ENCODE data around the gene HDAC4.
"Not testable (repeated sequence)": the region's sequence is repeated elsewhere in the genome, so short reads cannot be mapped to it uniquely, and the experiment has no call there.

The HDAC4 gene

GRCh38 chr2:239093542-239093941, 307.3 kb downstream of the HDAC4 start:
- no peak for DNase-seq

DNA sequence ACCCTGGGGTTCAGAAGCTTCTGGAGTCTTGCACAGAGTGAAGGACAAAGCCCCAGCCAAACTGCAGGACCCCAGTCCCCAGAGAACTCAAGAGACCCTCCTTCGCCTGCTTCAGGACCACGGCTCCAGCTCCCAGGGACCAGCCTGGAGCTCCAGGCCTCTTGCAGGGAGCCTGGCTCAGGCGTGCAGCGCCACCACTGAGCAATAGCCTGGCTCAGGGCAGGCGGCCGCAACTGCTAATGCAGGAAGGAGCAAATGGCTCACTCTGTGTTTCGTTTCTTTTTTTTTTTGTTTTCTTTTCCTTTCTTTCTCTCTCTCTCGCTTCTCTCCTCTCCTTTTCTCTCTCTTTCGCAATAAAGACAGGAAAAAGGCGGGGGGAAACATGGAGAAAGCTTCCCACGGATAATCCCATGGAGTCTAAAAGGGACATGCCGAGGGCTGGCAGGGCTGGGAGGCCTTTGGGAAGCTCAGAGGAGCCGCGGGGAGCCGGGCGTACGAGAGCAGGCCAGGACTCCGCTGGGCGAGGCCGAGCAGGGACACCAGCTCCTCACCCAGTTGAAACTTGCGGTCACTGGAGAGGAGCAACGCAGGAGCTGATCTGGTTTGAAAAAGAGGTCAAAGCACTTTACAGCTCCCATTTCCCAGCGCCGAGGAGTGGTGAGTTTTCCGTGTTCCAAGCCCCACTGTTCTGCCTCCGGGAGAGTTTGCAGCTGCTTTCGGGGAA, 308.1 kb downstream of the HDAC4 start:
- no peak for DNase-seq

GRCh38 chr2:239089884-239090283, 310.9 kb downstream of the HDAC4 start:
- no peak for DNase-seq

- DNase-seq = no peak
Observed at GRCh38 chr2:239087046-239087710, 313.6 kb downstream of the HDAC4 start.

DNA sequence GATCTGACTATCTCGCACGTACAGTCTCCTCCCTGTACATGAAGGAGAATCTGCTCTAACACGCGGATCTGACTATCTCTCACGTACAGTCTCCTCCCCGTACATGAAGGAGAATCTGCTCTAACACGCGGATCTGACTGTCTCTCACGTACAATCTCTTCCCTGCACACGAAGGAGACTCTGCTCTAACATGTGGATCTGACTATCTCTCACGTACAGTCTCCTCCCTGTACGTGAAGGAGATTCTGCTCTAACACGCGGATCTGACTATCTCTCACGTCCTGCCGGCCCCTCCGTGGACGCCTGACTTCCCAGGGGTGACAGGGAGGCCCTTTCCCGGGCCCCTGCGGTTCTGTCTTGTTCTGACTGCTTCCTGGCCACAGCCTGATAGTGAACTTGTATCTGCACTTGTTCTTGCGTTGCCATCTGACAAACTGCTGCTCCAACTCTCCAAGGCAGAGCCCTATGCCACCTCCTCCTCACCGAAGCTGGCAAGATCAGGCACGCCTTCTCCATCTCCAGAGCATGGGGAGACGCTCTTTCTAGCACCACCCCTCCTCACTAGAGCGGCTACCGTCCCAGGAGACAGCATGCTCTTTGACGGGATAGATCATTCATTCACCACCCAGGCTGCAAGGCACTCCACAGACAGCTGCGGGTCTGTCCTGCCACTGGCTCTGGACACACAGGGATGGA, 314.3 kb downstream of the HDAC4 start:
- no peak for DNase-seq

- DNase-seq = no peak
Observed at GRCh38 chr2:239085201-239085992, 315.4 kb downstream of the HDAC4 start.

DNA sequence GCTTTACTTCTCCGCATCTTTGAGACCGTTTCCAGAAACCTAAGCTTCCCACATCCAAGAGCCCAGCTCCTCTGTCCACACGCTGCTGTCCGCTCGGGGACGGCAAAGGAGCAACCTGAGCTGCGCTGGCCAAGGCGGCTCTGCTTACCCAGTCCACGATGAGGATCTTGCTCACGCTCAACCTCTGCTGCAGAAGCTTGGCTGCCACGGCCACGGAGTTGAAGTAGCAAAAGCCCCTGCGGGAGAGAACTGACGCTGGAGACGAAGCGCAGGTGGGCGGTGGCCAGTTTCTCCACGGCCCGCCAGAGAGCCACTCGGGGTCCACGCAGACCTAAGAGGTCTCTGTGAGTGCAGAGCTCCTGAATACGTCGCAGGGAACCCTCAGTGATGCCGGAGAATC, 316.8 kb downstream of the HDAC4 start:
- DNase-seq = no peak

DNA sequence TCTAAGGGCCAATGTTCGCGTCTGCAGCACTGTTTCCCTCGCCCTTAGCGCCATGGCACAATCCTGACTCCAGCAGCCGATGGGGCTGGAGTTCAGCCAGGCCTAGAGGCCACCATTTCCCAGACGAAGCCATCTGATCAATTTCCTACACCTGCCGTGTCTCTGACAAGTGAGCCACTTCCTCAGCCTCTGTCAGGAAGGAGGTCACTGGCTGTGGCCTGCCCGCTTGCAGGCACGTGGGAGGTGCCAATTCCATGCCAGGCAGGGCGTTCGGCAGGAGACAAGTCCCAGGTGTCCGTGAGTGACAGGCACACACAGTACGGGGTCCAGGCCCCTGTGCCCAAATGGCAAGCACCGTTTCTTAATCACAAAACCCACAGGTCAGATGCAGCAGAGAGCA, 318.4 kb downstream of the HDAC4 start:
- DNase-seq = no peak

DNA sequence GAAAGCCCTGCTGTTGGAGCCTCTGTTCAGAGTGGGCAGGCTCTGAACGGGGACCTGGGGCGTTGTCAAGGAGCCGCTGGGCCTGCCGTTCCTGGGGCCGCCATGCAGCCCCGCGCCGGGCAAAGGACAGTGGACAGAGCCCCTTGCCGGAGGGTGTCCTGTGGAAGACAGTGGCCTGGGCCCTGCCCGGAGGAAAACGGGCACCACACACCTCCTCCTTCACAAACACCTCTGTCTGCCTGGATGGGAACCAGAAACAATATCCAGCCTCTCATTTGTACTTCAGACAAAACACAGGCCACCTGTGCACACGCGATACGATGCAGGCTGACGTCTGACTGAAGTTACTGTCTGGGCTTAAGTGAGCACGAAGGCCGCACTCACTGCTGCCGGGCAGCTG, 319.2 kb downstream of the HDAC4 start:
- DNase-seq = no peak

GRCh38 chr2:239081046-239081445, 319.8 kb downstream of the HDAC4 start:
- no peak for DNase-seq

GRCh38 chr2:239079671-239080294, 321.0 kb downstream of the HDAC4 start:
- DNase-seq = no peak

DNA sequence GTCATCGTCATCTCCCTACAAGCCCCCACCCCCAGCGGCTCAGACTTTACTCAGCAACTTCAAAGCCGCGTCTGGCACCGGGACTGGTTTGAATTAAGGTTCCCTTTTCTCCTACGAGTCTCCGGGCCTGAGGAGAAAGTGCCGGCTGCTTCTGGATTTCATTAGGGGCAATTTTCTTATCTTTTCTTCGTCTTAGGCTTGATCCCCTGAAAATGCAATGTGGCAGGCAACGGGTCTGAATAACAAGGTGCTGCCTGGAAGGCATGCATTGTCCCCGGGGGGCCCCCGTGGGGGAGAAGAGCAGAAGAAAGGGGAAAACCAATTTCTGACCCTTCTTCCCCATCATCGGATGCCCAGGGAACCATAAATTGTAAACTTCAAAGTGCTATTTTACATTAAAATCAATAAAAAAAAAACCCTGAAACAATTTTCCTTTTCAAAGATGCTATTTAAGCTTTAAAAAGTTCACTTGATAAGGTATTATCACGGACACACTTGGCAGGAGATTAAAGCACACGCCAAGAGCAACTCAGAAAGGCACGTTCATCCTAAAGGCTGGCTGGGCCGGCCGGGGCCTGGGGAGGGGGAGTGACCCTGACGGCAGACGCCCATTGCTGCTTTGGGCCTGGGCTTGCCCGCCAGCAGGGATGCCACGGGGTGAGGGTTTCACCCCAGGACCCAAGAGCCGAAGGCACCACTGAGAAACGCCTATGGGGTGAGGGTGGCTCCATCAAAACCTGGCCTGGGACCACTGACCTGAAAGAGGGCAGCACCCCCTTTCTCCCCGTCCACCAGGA, 322.5 kb downstream of the HDAC4 start:
- no peak for DNase-seq

- no peak for DNase-seq
Observed at GRCh38 chr2:239077260-239077659, 323.6 kb downstream of the HDAC4 start.

- DNase-seq = no peak
Observed at GRCh38 chr2:239075918-239076758, 324.7 kb downstream of the HDAC4 start.

- DNase-seq = no peak
Observed at GRCh38 chr2:239073745-239074530, 326.9 kb downstream of the HDAC4 start.

- no peak for DNase-seq
Observed at GRCh38 chr2:239073270-239073669, 327.6 kb downstream of the HDAC4 start.

GRCh38 chr2:239072786-239073185, 328.0 kb downstream of the HDAC4 start:
- DNase-seq = no peak

DNA sequence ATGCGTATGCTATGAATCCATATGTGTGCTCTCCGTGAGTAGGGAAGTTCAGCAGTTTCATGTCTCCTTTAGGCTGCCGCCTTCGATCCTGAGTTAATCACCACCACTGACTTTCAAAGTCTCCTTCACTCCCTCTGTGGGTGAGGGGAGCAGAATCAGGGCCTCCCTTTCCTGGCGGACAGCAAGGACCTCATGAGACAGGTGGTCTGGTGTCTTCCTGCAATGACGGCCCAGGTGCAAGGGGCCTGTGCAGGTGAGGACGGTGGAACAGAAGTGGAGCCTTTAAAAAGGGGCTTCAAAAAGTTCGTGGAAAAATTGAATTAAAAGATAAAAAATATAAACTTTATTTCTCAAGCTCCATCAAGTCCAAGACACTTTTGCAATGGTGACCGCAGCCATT, 330.4 kb downstream of the HDAC4 start:
- DNase-seq = no peak

DNA sequence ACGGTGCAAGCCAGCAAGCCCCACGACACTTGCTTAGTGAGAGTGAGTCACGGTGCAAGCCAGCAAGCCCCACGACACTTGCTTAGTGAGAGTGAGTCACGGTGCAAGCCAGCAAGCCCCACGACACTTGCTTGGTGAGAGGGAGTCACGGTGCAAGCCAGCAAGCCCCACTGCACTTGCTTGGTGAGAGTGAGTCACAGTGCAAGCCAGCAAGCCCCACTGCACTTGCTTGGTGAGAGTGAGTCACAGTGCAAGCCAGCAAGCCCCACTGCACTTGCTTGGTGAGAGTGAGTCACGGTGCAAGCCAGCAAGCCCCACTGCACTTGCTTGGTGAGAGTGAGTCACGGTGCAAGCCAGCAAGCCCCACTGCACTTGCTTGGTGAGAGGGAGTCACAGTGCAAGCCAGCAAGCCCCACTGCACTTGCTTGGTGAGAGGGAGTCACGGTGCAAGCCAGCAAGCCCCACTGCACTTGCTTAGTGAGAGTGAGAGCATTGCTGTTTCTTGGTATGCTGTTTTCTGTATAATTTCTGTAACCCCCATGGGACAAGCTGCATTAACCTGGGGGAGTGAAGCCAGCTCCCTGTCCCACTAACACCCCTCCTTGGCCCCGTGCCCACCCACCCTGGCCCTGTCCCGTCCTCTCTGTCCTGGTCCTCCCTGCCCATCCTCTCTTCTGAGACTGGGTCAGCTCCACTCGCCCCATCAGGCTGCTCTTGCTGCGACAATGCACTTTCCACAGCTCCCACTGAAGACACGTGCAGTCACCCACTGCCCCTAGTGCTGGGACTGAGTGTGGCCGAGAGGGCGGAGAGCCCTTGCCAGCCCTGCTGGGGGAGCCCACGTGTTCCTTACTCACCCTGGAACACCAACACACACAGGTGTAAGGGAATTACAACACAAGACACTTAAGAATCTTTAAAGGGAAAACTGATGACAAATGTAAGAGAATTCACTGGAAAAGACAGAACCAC, 331.2 kb downstream of the HDAC4 start:
- not testable (repeated sequence) for DNase-seq
